Kidney glomerular epithelial cell (primary cell): ENCODE data around the gene MACROD2.

Source experiments
- DNase-seq: peaks from one replicate; lab custom pipeline; 2025; lab: John Stamatoyannopoulos, UW

MACROD2 gene

GRCh38 chr20:14470231-14470899 is 475.0 kb downstream of the MACROD2 start:
- DNase-seq = no peak

DNA sequence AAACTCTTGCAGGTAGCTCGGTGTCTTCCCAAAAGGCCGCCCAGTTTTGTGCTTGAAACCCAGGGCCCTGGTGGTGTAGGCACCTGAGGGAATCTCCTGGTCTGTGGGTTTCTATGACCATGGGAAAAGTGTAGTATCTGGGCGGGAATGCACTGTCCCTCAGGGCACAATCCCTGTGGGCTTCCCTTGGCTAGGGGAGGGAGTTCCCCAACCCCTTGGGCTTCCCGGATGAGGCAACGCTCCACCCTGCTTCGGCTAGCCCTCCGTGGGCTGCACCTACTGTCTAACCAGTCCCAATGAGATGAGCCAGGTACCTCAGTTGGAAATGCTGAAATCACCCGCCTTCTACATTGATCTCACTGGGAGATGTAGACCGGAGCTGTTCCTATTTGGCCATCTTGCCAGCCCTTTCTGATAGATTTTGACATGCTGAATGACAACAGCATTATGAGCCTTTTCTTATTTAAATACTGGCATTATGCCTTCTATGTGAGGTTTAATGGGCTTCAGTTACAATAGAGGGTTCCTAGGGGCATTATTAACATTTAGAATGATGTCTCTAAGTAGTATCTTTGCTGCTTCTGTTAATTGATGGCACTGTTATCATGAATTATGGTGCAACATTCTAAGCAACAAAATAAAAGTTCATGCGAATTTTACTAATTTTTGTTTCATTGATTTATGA is 475.8 kb downstream of the MACROD2 start:
- no peak for DNase-seq

DNA sequence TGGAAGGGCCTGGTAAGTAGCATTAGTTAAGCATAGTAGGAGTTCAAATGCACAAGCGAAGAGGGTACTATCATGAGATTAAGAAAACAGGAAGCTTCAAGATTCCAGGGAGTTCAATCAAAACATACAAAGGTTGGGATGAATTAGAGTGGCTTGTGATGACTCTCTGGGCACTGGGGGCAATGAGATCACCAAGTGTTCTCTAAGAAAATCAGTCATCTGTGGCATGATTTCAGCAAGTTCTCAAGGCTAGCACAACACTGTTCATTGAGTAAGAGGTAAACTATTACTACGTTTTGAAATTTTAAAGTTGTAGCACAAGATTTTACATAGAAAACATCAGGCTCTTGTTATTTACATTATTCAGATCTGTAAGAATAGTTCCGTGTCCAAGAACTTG is 481.8 kb downstream of the MACROD2 start:
- peak; percentile 87 for DNase-seq

DNA sequence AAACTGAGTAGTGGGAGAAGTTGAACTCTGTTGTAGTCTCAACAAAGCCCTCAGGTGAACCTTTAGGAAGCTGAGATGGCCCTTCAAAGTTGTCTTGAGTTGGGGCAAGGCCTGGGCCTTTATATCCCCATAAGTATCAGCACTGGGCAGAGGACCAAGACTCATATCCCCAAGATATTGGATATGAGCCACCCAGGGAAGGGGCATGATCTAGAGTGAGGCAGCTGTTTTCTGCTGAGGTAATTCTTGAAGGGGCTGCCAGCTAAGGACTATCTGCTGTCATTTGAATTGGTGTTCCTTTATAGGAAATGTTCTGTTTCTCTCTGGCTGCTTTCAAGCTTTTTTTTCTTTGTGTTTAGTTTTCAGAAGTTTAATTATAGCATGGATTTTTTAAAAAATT is 482.8 kb downstream of the MACROD2 start:
- DNase-seq = no peak

GRCh38 chr20:14481863-14482262 is 486.5 kb downstream of the MACROD2 start:
- DNase-seq = peak; percentile 27

- no peak for DNase-seq
Observed at GRCh38 chr20:14488212-14488611, 492.9 kb downstream of the MACROD2 start.

GRCh38 chr20:14488756-14489479 is 493.6 kb downstream of the MACROD2 start:
- DNase-seq = no peak

DNA sequence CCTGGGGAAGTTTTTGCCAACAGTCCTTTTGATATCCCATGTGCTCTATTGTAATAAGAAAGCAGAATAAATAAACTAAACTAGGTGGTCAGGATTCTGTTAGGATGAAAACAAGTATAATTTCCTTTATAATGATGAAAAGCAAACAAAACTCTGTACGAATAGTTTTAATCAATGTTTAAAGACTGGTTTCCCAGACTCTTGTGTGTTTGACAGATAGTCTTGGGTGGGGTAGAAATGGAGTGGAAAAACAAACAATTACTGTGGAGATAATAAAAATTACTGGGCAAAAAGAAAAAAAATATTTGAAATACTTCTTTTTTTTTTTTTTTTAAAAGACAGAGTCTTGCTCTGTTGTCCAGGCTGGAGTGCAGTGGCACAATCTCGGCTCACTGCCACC is 494.2 kb downstream of the MACROD2 start:
- no peak for DNase-seq

GRCh38 chr20:14491436-14491835 is 496.1 kb downstream of the MACROD2 start:
- DNase-seq = no peak

- no peak for DNase-seq
Observed at GRCh38 chr20:14493408-14493807, 498.1 kb downstream of the MACROD2 start.

GRCh38 chr20:14494355-14494754 is 499.0 kb downstream of the MACROD2 start:
- no peak for DNase-seq

DNA sequence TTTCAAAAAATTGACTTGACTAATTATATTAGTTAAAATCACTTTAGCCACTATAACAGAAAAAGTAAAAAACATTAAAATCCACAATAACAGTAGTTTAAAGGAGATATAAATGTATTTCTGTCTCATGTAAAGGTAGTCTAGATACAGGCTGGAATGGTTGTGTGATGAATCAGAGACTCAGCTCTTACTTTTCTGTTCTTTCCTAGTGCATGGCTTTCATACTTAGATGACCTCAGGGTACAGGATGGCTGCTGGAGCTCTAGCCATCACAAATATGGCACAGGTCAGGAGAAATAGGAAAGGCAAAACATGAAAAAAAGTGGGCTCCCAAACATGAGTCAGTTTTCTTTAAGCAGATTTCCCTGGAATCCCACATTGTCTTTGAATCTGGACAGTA is 499.8 kb downstream of the MACROD2 start:
- DNase-seq = no peak

- DNase-seq = no peak
Observed at GRCh38 chr20:14497004-14497403, 501.7 kb downstream of the MACROD2 start.

- no peak for DNase-seq
Observed at GRCh38 chr20:14498772-14499171, 503.5 kb downstream of the MACROD2 start.

GRCh38 chr20:14505476-14505875 is 510.2 kb downstream of the MACROD2 start:
- DNase-seq = no peak

DNA sequence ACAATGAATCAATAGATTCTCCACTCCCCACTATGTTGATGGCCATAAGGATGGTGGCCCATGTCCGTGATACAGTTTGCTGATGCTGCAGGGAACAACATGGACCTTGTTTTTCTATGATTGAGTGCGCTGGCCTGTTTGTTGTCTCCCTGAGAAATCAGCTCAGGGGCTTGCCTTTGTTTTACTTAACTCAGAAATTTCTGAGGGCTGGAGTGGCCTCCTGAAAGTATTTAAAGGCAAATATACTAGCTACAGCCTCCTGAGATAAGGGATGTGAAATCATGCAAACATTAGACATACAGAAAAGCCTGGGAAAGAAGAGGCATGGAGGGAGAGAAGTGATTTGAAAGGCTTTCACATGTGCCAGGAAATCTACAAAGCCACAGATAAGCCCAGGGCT is 512.4 kb downstream of the MACROD2 start:
- DNase-seq = no peak

- DNase-seq = no peak
Observed at GRCh38 chr20:14510341-14510740, 515.0 kb downstream of the MACROD2 start.

DNA sequence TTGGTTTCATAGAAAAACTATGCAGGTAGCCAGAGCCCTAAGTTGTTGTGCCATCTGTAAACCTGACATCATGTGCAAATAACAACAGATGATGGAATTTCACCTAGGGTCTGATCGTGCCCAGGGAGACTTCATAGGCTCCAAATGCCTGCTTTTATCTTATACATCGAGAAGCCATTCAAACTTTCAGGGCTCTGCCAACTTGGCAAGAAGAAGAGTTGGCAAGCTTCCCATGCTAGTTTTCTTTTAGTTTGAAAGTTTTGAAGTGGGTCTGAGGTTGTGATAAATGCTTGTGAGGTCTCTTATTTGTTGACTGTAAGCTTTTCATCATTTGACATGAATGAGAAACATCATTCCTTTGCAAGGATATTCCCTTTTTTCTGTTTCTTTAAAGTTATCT is 517.5 kb downstream of the MACROD2 start:
- no peak for DNase-seq

GRCh38 chr20:14518648-14519047 is 523.3 kb downstream of the MACROD2 start:
- DNase-seq = peak; percentile 32

DNA sequence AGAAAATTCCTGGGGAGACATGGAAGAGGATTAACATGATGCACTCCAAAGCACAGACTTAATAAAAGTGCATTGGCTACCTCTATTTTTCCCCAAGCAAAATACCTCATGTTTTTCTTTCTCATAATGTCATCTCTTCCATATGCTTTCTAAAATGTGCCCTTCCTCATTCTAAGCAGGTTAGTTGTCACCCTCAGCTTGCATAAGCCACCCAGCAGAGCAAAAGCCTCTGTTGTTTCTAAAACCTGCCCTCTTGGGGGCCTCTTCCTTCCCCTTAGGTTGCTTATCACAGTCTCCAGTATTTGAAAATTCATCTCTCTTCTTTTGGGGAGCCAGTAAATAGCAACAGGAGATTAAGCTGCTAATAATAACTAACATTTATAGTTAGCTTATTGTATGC is 525.7 kb downstream of the MACROD2 start:
- DNase-seq = no peak

DNA sequence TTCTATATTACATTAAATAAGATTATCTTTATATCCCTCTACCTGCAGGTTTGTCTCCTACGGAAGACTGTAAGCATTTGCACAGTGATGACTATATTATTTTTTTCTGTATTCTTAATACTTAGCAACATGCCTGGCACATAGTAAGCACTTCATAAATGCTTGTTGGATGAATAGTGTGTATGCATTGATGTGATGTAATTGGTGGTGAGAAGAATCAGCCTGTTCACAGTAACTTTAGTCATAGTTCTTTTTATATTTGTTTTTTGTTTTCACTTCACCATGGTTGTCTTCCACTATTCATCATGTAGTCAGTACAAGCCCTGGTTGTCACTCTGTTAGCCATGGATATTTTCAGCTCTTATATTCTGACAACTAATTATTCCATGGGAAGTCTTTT is 526.1 kb downstream of the MACROD2 start:
- DNase-seq = peak; percentile 13

- no peak for DNase-seq
Observed at GRCh38 chr20:14522595-14522994, 527.3 kb downstream of the MACROD2 start.

GRCh38 chr20:14523090-14523489 is 527.8 kb downstream of the MACROD2 start:
- DNase-seq = no peak
